Astrocyte of the cerebellum (primary cell): ENCODE measurements around the gene MED15.

Experiments
- DNase-seq: peaks from one replicate; pipeline ENCODE4 v3.0.0-alpha.2; 2011; ENCODE audit warnings: low read depth
- H3K4me3 ChIP-seq: 2 replicates; pipeline ENCODE4 v1.5.1; 2011; ENCODE audit warnings: mild to moderate bottlenecking, low read depth, low read length, moderate library complexity
- in situ Hi-C: cut with HindIII; loops from 2 replicates; pipeline ENCODE4 v1.10.0; 2017; ENCODE audit warnings: low sequenced_read_pairs
- TF ChIP-seq, protein P1 (sequence below): IDR thresholded peaks from 2 replicates; pipeline ENCODE4 v1.5.1; 2012; ENCODE audit warnings: low read length, low read depth, moderate library complexity, mild to moderate bottlenecking; ENCODE audit errors: missing control alignments

MED15 gene

DNA sequence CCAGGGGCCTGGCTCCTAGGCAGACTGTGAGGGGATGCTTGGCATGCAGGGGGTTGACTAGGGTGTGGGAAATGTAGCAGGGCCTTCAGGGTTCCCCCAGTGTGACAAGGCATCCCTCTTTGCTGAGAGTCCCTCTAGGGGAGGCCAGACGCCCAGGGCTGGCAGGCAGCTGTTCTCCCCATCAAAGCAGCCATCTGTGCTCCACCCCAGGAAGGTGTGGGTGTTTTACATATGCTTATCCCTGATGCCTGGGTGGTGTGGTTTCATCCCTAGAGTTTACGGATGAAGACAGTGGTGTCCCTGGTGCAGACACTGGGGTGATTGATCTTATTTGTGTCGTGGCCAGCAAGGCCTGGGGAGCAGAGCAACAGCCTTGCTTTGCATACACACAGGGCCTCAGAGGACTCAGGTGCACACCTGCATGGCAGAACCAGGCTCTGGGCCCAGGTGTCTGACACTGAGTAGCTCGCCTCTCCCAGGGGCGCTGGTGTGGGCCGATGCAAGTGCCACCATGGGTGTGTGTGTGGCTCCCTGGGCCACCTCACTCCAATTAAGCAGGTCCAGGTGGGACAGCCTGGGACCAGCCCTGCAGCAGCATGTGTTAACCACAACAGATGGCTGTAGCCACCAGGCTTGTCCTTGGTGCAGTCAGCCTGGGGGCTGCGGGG is 74.2 kb downstream of the MED15 start:
- in situ Hi-C loops, result no loop called here
- TF ChIP-seq, protein P1, sequence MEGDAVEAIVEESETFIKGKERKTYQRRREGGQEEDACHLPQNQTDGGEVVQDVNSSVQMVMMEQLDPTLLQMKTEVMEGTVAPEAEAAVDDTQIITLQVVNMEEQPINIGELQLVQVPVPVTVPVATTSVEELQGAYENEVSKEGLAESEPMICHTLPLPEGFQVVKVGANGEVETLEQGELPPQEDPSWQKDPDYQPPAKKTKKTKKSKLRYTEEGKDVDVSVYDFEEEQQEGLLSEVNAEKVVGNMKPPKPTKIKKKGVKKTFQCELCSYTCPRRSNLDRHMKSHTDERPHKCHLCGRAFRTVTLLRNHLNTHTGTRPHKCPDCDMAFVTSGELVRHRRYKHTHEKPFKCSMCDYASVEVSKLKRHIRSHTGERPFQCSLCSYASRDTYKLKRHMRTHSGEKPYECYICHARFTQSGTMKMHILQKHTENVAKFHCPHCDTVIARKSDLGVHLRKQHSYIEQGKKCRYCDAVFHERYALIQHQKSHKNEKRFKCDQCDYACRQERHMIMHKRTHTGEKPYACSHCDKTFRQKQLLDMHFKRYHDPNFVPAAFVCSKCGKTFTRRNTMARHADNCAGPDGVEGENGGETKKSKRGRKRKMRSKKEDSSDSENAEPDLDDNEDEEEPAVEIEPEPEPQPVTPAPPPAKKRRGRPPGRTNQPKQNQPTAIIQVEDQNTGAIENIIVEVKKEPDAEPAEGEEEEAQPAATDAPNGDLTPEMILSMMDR, result no peak
- no peak overlapping the region for H3K4me3 ChIP-seq
- no peak for DNase-seq

DNA sequence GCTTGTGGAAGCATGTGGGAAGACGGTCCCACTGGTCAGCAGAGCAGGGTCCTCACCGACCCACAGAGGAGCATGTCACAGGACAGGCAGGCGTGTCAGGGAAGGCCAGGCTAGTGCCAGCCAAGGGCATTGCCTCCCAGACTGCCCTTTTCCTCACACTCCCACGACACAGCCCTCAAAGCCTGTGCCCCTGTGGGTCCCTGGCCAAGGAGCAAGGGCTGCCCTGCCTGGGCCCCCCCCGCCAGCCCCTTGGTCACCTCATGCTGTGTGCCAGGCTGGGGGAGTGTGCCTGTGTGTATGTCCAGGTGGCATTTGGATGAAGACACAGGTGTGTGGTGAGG is 74.7 kb downstream of the MED15 start:
- in situ Hi-C loops, result no loop called here
- H3K4me3 ChIP-seq, result no peak overlapping the region
- TF ChIP-seq, protein P1, result no peak
- DNase-seq, result no peak

DNA sequence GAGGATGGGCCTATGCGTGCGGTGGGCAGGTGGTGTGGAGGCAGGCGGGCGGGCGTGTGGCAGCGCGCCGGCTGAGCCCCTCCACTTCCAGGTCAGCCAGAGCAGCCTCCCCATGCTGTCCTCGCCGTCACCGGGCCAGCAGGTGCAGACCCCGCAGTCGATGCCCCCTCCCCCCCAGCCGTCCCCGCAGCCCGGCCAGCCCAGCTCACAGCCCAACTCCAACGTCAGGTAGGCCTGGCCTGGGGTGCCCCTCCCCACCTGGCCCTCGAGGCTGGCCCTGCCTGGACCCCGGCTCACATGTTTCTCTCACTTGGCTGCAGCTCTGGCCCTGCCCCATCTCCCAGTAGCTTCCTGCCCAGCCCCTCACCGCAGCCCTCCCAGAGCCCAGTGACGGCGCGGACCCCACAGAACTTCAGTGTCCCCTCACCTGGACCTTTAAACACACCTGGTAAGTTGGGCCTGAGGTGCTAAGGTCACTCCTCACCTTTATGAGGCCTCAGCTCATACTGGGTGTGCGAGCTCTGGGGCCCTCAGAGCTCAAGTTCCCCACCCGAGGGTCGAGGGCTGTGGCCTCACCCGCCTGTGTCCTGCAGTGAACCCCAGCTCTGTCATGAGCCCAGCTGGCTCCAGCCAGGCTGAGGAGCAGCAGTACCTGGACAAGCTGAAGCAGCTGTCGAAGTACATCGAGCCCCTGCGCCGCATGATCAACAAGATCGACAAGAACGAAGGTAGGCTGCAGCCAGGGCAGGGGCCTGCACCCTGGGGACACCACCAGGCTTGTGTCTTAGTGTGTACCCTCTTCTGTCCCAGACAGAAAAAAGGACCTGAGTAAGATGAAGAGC is 75.3 kb downstream of the MED15 start:
- TF ChIP-seq, protein P1, result no peak
- H3K4me3 ChIP-seq, result no peak overlapping the region
- in situ Hi-C loops, result no loop called here
- DNase-seq, result no peak

DNA sequence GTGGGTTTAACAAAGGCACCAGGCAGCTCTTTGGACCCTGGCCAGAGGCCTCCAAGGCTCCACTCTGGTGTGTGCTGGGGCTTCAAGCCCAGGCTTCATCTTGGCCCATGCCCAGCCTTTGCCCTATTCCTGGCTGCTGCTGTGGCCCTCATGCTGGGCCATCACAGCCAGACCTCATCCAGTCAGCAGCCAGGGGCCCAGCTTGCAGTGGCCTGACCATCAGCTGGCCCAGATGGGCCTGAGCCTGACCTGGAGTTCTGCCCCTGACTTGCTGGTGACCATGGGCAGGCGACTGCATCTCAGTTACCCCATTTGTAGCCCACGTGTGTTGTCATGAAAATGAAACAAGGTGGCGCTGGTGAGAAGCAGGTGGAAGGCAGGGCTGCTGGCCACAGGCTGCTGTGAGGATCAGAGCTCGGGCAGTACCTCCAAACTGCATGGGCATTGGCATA is 76.1 kb downstream of the MED15 start:
- DNase-seq, result no peak
- in situ Hi-C loops, result no loop called here
- H3K4me3 ChIP-seq, result no peak overlapping the region
- TF ChIP-seq, protein P1, result no peak

DNA sequence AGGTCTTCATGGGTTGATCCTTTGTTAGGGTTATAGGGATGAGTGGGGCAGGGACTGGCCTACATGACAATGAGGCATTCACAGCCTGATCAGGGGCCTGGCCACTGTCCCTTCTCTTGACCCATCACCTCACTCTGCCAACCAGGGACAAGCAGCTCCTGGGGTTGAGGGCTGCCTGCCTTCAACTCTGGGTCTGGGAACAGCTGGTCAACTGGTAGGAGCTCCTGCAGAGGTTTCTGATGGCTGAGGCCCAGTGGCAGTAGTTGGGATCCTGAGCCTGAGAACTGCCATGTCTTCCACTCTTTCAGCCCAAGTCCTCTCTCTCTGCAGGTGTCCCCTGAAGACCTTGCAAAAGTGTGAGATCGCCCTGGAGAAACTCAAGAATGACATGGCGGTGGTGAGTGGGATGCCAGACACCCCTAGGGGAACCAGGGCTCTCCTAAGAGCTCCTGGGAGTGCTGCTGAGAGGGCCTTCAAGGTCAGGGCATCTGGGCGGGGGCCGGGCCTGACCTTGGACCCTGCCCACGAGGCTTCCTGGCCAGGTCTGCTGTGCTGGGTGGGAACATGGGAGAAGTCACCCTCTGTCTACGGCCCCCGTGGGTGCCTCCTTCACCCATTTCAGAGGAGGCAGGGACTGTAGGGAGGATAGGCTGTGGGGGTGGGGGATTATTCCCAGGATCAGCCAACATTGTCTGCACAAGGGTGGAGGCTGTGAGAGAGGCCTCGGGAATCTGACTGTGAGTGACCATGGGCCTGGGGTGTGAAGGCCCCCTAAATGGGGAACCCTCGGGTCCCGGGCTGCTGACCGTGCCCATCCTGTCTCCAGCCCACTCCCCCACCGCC is 76.8 kb downstream of the MED15 start:
- in situ Hi-C loops, result no loop called here
- no peak overlapping the region for H3K4me3 ChIP-seq
- TF ChIP-seq, protein P1, result no peak
- DNase-seq, result no peak

DNA sequence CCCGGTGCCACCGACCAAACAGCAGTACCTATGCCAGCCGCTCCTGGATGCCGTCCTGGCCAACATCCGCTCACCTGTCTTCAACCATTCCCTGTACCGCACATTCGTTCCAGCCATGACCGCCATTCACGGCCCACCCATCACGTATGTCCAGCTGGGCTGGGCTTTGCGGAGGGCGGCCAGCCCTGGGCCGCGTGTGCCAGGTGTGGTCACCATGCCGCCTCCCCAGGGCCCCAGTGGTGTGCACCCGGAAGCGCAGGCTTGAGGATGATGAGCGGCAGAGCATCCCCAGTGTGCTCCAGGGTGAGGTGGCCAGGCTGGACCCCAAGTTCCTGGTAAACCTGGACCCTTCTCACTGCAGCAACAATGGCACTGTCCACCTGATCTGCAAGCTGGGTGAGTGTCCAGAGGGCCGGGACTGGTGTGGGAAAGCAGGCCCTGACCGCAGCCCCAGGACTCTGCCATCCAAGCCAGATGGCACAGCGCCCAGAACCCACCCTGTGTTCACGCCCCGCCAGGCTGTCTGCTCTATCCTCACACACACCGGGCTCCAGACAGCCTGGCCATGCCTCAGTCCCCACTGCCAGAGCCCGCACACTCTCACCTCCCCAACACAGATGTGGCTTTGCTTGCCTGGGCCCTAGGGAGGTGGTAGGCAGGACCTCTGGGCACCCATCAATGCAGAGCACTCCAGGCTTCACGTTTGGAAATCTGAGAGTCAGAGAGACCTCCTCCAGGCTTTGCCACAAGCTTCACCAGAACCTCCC is 77.6 kb downstream of the MED15 start:
- in situ Hi-C loops, result no loop called here
- TF ChIP-seq, protein P1, result no peak
- no peak for DNase-seq
- H3K4me3 ChIP-seq, result no peak overlapping the region
